GM12873 (cell line): ENCODE data around the gene BORCS5.

Experiments used
- CTCF ChIP-seq: IDR thresholded peaks from 2 replicates; pipeline ENCODE4 v1.5.1; 2012; ENCODE audit warnings: low read depth, mild to moderate bottlenecking, moderate library complexity, low read length, control low read depth; ENCODE audit not compliant: insufficient read depth; ENCODE audit errors: missing control alignments

BORCS5 gene

GRCh38 chr12:12482150-12482761 is 125.4 kb downstream of the BORCS5 start:
- no peak for TF ChIP-seq CTCF

- no peak for TF ChIP-seq CTCF
Observed at GRCh38 chr12:12482959-12483358, 126.1 kb downstream of the BORCS5 start.

- TF ChIP-seq CTCF, result no peak
Observed at GRCh38 chr12:12483438-12483837, 126.6 kb downstream of the BORCS5 start.

- no peak for TF ChIP-seq CTCF
Observed at GRCh38 chr12:12486661-12487240, 129.9 kb downstream of the BORCS5 start.

- no peak for TF ChIP-seq CTCF
Observed at GRCh38 chr12:12487490-12487889, 130.6 kb downstream of the BORCS5 start.

- no peak for TF ChIP-seq CTCF
Observed at GRCh38 chr12:12488296-12488695, 131.4 kb downstream of the BORCS5 start.

DNA sequence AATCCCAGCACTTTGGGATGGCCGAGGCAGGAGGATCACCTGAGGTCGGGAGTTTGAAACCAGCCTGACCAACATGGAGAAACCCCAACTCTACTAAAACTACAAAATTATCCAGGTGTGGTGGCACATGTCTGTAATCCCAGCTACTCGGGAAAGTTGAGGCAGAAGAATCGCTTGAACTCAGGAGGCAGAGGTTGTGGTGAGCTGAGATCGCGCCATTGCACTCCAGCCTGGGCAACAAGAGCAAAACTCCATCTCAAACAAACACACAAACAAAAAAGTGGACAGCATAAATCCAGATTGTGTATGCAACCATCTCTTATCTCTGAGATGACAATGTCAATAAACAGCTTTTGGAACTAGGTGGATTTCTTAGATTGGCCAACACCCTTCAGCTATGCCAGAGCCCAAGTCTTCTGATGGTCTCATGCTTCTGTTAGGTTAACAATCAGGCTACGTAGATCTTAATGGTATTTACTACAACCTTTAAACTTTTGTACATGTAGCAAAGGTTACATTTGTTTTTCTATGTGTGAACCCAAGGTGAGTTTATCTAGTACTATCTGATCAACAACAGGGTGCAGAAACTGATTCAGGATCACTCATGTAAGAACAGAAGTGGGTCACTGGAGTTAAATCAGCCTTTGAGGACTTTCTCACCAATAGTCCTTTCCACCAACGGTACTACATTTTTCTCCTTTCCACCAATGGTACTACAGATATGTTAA is 132.1 kb downstream of the BORCS5 start:
- TF ChIP-seq CTCF, result no peak
